Lower lobe of right lung (tissue), 2 donors: ENCODE data around the gene ATRIP. TPM values are rescaled to one million over a fixed set of nuclear protein-coding genes. Genes with fewer than 3 reads are reported as not detected.

ENCODE experiments used
- ATAC-seq, 2 donors: fragments of 200-7000 bp; cut with Tn5 transposase; one replicate each; pipeline ENCODE4 v1.9.1; 2020 to 2022; ENCODE audit warnings: mild to moderate bottlenecking in 2 of 2, moderate library complexity in 2 of 2
- DNase-seq: peaks from one replicate; pipeline ENCODE4 v3.0.0-alpha.2; 2020
- H3K27ac ChIP-seq: fragments of 200-600 bp; one replicate; pipeline ENCODE4 v1.8.0; 2022
- H3K27me3 ChIP-seq: fragments of 200-600 bp; one replicate; pipeline ENCODE4 v1.8.0; 2022; ENCODE audit warnings: low read depth
- H3K36me3 ChIP-seq: fragments of 200-600 bp; one replicate; pipeline ENCODE4 v1.8.0; 2022; ENCODE audit warnings: mild to moderate bottlenecking
- H3K4me1 ChIP-seq: fragments of 200-600 bp; one replicate; pipeline ENCODE4 v1.8.0; 2022
- H3K4me3 ChIP-seq: fragments of 200-600 bp; one replicate; pipeline ENCODE4 v1.8.0; 2022; ENCODE audit warnings: mild to moderate bottlenecking
- H3K9me3 ChIP-seq: fragments of 200-600 bp; one replicate; pipeline ENCODE4 v1.8.0; 2022
- intact Hi-C: fragments of 100-400 bp; cut with DNase I; formaldehyde crosslinking; loops from one replicate; pipeline ENCODE4 v1.11.0; 2022
- total RNA-seq: library from RNA; stranded (reverse); fragmentation: NEBNext Ultra II Directional; extraction: Animal tissue kit (Norgen Biotek cat#: 25700); gene quantifications from one replicate; pipeline ENCODE4 v1.2.1, GENCODE V29; 2021
- TF ChIP-seq, protein P1 (sequence below): fragments of 200-600 bp; IDR thresholded peaks from one replicate; pipeline ENCODE4 v1.8.0; 2022; ENCODE audit warnings: antibody characterized with exemption, mild to moderate bottlenecking
- donor health status: DM: no; HTN: yes; CAD: no; lungs with severe emphysema.

ATRIP gene
- total RNA-seq, 1 donor from 2014 or later, result 5.9 TPM

DNA sequence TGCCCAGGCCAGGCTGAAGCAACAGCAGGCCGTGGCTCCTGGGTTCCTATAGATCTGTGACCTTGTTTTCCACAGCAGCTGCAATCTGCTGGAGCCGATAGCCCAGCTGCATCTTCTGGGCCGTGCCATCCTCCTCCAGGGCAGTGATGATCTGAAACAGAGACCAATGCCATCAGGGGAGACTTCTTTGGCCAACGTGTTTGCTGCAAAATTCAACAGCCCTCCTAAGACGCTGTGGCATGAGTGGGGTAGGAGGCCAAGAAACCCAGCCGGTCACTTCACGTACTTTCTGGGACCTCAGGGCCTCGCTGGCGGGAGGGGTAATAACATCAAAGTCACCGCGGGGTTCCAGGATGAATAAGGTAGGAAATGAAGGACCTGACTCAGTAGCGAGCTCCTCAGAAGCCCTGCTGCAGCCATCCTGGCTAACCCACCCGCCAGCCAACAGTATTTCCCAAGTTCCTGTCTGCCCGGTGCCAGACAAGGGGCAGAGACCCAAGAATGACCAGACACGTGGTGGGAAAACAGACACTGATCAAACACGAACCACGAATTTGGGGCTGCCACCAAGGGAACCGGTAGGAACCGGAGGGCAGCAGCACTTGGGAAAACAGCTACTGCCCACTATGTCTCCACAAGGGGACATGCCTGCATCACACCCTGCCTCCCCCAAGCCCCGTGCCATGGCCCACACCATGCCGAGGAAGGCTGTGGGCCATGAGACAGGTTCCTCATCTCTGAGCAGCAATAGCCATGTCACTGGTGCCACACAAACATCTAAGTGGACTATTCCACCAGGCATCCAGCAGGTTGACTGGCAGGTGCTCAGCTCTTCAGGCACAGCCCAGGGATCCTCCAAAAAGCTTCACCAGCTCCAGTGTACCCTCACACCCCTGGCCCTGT is 41.8 kb upstream of the ATRIP start:
- Histone ChIP-seq H3K27me3 (no peaks in the 10 kb centered on the region), H3K4me3 (no peak overlapping the region), H3K36me3 (peaks cover 53% of the 10 kb centered on the region), H3K27ac (no peak overlapping the region), H3K4me1 (peaks cover 8% of the 10 kb centered on the region), H3K9me3 (no peaks in the 10 kb centered on the region)
- DNase-seq (peak; percentile 22), ATAC-seq (no peak)
- TF ChIP-seq, protein P1, sequence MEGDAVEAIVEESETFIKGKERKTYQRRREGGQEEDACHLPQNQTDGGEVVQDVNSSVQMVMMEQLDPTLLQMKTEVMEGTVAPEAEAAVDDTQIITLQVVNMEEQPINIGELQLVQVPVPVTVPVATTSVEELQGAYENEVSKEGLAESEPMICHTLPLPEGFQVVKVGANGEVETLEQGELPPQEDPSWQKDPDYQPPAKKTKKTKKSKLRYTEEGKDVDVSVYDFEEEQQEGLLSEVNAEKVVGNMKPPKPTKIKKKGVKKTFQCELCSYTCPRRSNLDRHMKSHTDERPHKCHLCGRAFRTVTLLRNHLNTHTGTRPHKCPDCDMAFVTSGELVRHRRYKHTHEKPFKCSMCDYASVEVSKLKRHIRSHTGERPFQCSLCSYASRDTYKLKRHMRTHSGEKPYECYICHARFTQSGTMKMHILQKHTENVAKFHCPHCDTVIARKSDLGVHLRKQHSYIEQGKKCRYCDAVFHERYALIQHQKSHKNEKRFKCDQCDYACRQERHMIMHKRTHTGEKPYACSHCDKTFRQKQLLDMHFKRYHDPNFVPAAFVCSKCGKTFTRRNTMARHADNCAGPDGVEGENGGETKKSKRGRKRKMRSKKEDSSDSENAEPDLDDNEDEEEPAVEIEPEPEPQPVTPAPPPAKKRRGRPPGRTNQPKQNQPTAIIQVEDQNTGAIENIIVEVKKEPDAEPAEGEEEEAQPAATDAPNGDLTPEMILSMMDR, result no peak
- intact Hi-C loops, result loop anchor here (5.0 kb wide), 1 partner anchor 33 kb away; no protein-coding TSS in a partner anchor

DNA sequence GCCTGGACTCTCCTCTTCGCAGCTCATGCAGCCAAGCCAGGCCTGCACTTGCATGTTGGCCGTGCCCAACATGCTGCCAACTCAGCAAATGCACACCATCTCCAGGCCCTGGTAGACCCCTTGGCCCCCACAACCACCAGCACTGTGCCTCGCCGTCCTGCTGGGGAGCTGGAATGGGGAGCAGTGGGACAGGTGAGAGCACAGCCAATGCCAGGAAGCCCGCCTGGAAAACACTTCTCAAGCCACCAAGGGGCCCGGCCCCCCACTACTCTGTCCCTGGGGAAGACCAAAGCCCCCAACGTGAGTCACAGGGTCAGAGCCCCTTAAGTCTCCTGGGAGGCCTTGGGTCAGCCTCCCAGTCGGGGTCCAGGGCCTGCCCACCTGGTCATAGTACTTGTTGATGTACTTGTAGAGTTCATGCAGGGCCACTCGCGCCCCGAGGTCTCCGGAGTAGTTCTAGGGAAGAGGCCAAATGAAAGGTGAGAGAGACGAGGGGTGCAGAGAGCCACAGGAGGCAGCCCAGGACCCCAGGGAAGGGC is 41.1 kb upstream of the ATRIP start:
- DNase-seq (peak; percentile 45), ATAC-seq (no peak)
- Histone ChIP-seq H3K27me3 (no peaks in the 10 kb centered on the region), H3K4me3 (no peak overlapping the region), H3K9me3 (no peaks in the 10 kb centered on the region), H3K27ac (no peak overlapping the region), H3K36me3 (peaks cover 60% of the 10 kb centered on the region), H3K4me1 (peaks cover 8% of the 10 kb centered on the region)
- TF ChIP-seq, protein P1, result no peak
- intact Hi-C loops, result no loop called here

DNA sequence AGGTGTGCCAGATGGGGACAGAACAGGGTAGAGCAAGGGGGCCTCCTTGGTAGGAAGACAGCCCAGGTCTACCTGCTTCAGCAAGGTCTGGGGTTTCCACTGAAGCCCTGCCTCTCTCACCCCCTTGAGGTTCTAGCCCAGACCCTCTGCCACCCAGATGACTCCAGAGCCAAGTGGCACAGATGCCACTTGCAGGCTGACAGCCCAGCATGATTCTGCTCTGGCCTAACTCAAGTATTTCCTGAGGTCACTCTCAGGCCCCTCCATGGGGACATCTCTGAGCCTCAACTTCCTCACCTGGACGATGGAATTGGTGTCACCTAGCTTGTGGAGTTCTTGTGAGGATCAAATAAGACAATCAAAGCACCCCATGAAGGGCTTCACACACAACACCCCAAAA is 40.6 kb upstream of the ATRIP start:
- DNase-seq (no peak), ATAC-seq (no peak)
- intact Hi-C loops, result no loop called here
- H3K4me1 ChIP-seq, result peaks cover 8% of the 10 kb centered on the region
- H3K9me3 ChIP-seq, result no peaks in the 10 kb centered on the region
- TF ChIP-seq, protein P1, result no peak
- H3K36me3 ChIP-seq, result peaks cover 66% of the 10 kb centered on the region
- H3K4me3 ChIP-seq, result no peak overlapping the region
- no peak overlapping the region for H3K27ac ChIP-seq
- no peaks in the 10 kb centered on the region for H3K27me3 ChIP-seq

DNA sequence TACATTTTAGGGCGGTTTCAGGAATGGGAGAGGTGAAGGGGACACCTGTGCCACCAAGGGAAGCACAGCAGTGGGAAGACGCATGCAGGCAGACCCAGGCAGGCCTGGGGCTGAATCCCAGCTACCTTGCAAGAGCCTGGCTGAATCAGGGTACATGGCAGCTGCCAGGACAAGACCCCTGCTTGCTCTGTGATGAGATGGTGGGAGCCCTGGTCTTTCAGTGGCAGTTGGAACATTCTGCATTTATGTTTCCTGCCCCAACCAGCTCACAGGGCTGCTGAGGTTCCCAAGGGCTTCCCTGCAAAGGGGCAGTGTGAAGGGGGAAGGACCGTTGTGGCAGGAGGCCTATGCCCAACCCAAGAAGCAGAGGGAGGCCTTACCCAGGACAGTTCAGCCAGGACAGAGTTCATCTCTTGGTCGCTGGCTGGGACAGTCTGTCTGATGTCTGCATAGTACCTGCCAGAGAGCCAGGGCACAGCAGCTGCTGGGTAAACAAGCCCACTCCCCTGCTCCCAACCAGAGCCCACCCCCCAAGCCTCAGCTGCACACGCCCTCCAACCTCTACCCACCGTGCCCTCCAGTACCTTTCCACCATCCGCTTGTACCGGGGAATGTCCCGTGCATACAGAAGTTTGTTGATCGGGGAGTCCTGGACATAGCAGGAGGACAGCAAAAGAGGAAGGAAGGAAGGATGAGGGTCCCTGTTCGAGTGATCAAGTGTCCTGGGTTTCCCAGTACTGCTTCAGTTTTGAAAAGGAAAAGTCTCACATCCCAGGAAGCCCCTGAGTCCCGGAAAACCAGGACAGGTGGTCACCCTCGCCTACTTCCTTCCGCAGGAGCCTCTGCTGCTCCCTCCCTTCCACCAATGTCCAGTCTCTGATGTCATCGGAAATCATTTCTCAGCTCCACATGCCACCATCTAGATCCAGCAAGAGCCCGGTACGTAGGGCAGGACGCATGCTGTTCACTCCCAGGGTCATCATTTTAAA is 39.8 kb upstream of the ATRIP start:
- Histone ChIP-seq H3K36me3 (peaks cover 73% of the 10 kb centered on the region), H3K27me3 (no peaks in the 10 kb centered on the region), H3K4me1 (peaks cover 4% of the 10 kb centered on the region), H3K9me3 (no peaks in the 10 kb centered on the region), H3K4me3 (no peak overlapping the region), H3K27ac (no peak overlapping the region)
- intact Hi-C loops, result no loop called here
- peak; percentile 16 for DNase-seq
- no peak for ATAC-seq
- TF ChIP-seq, protein P1, result no peak

DNA sequence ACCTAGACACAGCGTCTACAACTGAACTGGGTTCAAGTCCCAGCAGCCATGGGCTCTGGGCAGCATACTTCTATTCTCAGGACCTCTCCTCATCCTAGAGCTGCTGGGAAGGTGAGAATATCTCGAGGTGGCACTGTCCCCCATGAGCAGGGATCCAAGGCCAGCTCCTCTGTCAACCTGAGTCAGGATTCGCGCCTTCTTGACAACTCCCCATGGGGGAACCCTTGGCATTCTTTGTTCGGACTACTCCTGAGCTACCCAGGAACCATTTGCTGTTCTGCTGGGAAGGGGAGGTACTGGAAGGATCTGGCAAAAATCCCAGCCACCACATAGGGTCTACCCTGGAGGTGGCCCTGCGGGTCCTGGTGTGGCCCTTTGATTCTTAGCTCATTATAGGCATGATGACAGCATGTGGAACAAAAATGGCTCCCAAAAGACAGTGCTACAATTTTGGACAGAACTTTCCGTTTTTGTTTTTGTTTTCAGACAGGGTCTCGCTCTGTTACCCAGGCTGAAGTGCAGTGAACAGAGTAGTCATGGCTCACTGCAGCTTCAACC is 38.9 kb upstream of the ATRIP start:
- Histone ChIP-seq H3K4me3 (no peak overlapping the region), H3K27me3 (no peaks in the 10 kb centered on the region), H3K36me3 (peaks cover 82% of the 10 kb centered on the region), H3K9me3 (no peaks in the 10 kb centered on the region), H3K27ac (no peak overlapping the region), H3K4me1 (no peaks in the 10 kb centered on the region)
- no peak for ATAC-seq
- intact Hi-C loops, result no loop called here
- TF ChIP-seq, protein P1, result no peak
- DNase-seq, result no peak
